Panc1 (cell line): ENCODE results near the gene NMB. TPM values are rescaled to one million over a fixed set of nuclear protein-coding genes. Genes with fewer than 3 reads are reported as not detected.

Experiments
- ATAC-seq: fragments of 200-7000 bp; cut with Tn5 transposase; 2 replicates; pipeline ENCODE4 v1.9.1; 2020; ENCODE audit warnings: mild to moderate bottlenecking, moderate library complexity
- BruUV-seq: library from RNA; stranded (reverse); fragments of 400-500 nt; replicated peaks from 2 replicates; lab custom pipeline; 2021; lab: Mats Ljungman, UMichigan
- CTCF ChIA-PET: fragments of 300-600 bp; sonication (Branson Sonifier 250); formaldehyde crosslinking; loops from one replicate; lab custom pipeline; 2022; ENCODE audit warnings: antibody characterized with exemption; lab: Charles Lee
- POLR2A ChIA-PET: fragments of 300-600 bp; sonication (Branson Sonifier 250); formaldehyde crosslinking; loops from one replicate; lab custom pipeline; 2022; ENCODE audit warnings: antibody characterized with exemption; lab: Charles Lee
- DNase-seq: peaks from one replicate; pipeline ENCODE4 v3.0.0-alpha.2; 2010; ENCODE audit warnings: low read depth, low spot score
- H3K27ac ChIP-seq: 2 replicates; pipeline ENCODE4 v1.5.1; 2011; ENCODE audit warnings: mild to moderate bottlenecking, low read length, inconsistent platforms
- H3K27me3 ChIP-seq: fragments of 200-500 bp; sonication (Bioruptor generic); 2 replicates; pipeline ENCODE4 v1.6.0; 2014; ENCODE audit warnings: low read length, inconsistent platforms; ENCODE audit not compliant: control insufficient read depth, insufficient read depth
- H3K36me3 ChIP-seq: fragments of 200-500 bp; sonication (Bioruptor generic); 2 replicates; pipeline ENCODE4 v1.5.1; 2014; ENCODE audit warnings: inconsistent platforms, mild to moderate bottlenecking, low read length, moderate library complexity; ENCODE audit not compliant: control insufficient read depth, insufficient read depth
- H3K4me1 ChIP-seq: 2 replicates; pipeline ENCODE4 v1.5.1; 2011; ENCODE audit warnings: inconsistent platforms, mild to moderate bottlenecking, low read length, moderate library complexity; ENCODE audit not compliant: control insufficient read depth, insufficient read depth
- H3K4me3 ChIP-seq, 2 experiments: 2 replicates each; pipeline ENCODE4 v1.5.1; 2011 to 2012; ENCODE audit warnings: low read depth in 2 of 2, low read length in 2 of 2, mild to moderate bottlenecking in 2 of 2, inconsistent platforms in 1 of 2, moderate library complexity in 1 of 2
- H3K9me3 ChIP-seq: fragments of 200-500 bp; sonication (Bioruptor generic); 2 replicates; pipeline ENCODE4 v1.5.1; 2014; ENCODE audit warnings: low read depth, mild to moderate bottlenecking, inconsistent platforms, low read length, moderate library complexity; ENCODE audit not compliant: control insufficient read depth, insufficient read depth
- CTCF ChIP-seq: fragments of 450-650 bp; IDR thresholded peaks from 2 replicates; pipeline ENCODE4 v1.5.1; 2017; ENCODE audit warnings: mild to moderate bottlenecking
- POLR2AphosphoS5 ChIP-seq: IDR thresholded peaks from 2 replicates; pipeline ENCODE4 v1.6.1; 2012; ENCODE audit warnings: mild to moderate bottlenecking, low read depth, low read length, moderate library complexity
- REST ChIP-seq, 2 experiments: IDR thresholded peaks; 2 replicates each; pipeline ENCODE4 v1.6.1; 2011 to 2012; ENCODE audit warnings: low read depth in 2 of 2, control low read depth in 1 of 2, low read length in 1 of 2, mild to moderate bottlenecking in 1 of 2, moderate library complexity in 1 of 2; ENCODE audit not compliant: insufficient read depth in 1 of 2
- SIN3A ChIP-seq: IDR thresholded peaks from 2 replicates; pipeline ENCODE4 v1.6.1; 2012; ENCODE audit warnings: low read depth, mild to moderate bottlenecking, low read length, moderate library complexity, borderline replicate concordance; ENCODE audit not compliant: insufficient read depth
- TCF7L2 ChIP-seq: IDR thresholded peaks from 2 replicates; pipeline ENCODE4 v1.6.1; 2011; ENCODE audit warnings: mild to moderate bottlenecking, low read depth, low read length, inconsistent platforms
- in situ Hi-C: cut with HindIII; loops from 2 replicates; pipeline ENCODE4 v1.10.0; 2016; ENCODE audit warnings: low sequenced_read_pairs, low pct_unique_long_range_greater_than_20kb
- intact Hi-C: fragments of 100-400 bp; cut with micrococcal nuclease; formaldehyde crosslinking; loops from one replicate; pipeline ENCODE4 v1.10.0; 2022; ENCODE audit not compliant: unreplicated experiment
- total RNA-seq: library from RNA; stranded (reverse); gene quantifications from one replicate; pipeline ENCODE4 v1.2.1, GENCODE V29; 2021; ENCODE audit not compliant: unreplicated experiment

Gene NMB
- total RNA-seq, 1 experiment from 2014 or later, result 9.5 TPM

GRCh38 chr15:84633311-84634227, 24.4 kb downstream of the NMB start:
- H3K4me1 ChIP-seq, result peaks cover 17% of the 10 kb centered on the region
- DNase-seq (no peak), ATAC-seq (peak; percentile 75)
- no TSS peak for BruUV-seq
- peak overlapping the region; percentile 81 to 92 for H3K4me3 ChIP-seq
- peaks cover 4% of the 10 kb centered on the region for H3K36me3 ChIP-seq
- CTCF ChIA-PET, result interaction anchor here (0.6 kb wide), 1 partner anchor 98 kb away, joined by 4 read pairs; no protein-coding TSS in a partner anchor
- H3K27ac ChIP-seq, result peak overlapping the region; percentile 68
- TF ChIP-seq TCF7L2, result no peak
- TF ChIP-seq SIN3A, result 0 out of 2 replicates have a peak, but pooled peaks have one; percentile 20
- H3K9me3 ChIP-seq, result no peaks in the 10 kb centered on the region
- in situ Hi-C loops (no loop called here), intact Hi-C loops (no loop called here)
- H3K27me3 ChIP-seq, result no peaks in the 10 kb centered on the region
- POLR2A ChIA-PET, result interaction anchor here (0.5 kb wide), 1 partner anchor 16 kb away, joined by 6 read pairs; no protein-coding TSS in a partner anchor

GRCh38 chr15:84631706-84632272, 26.2 kb downstream of the NMB start:
- intact Hi-C loops (no loop called here), in situ Hi-C loops (no loop called here)
- H3K36me3 ChIP-seq, result peaks cover 4% of the 10 kb centered on the region
- DNase-seq (no peak), ATAC-seq (no peak)
- TSS peak; percentile 76 for BruUV-seq
- H3K4me3 ChIP-seq, result peak overlapping the region; percentile 81 to 92
- H3K27ac ChIP-seq, result peak overlapping the region; percentile 98
- H3K27me3 ChIP-seq, result no peaks in the 10 kb centered on the region
- CTCF ChIA-PET, result interaction anchor here (0.5 to 1.7 kb wide), 4 partner anchors 32 to 61 kb away, joined by 4 to 9 read pairs (median 4); no protein-coding TSS in a partner anchor
- TF ChIP-seq TCF7L2 (no peak), CTCF (no peak), SIN3A (no peak), POLR2AphosphoS5 (no peak), REST (IDR thresholded peaks at IDR 0.05; ENCODE audit: insufficient read depth in 1 of 2, low read depth in 2 of 2, low read length in 1 of 2) (no peak)
- POLR2A ChIA-PET, result interaction anchor here (0.7 kb wide), 2 partner anchors 27 to 1581 kb away, joined by 3 read pairs; no protein-coding TSS in a partner anchor
- H3K9me3 ChIP-seq, result no peaks in the 10 kb centered on the region
- H3K4me1 ChIP-seq, result peaks cover 17% of the 10 kb centered on the region
